GM12864 (cell line): ENCODE measurements around the gene GPANK1.

Source experiments
- DNase-seq: peaks from one replicate; pipeline ENCODE4 v3.0.0-alpha.2; 2011; ENCODE audit warnings: low read depth
- H3K4me3 ChIP-seq: 2 replicates; pipeline ENCODE4 v1.5.1; 2011; ENCODE audit warnings: mild to moderate bottlenecking, low read depth, low read length, control low read depth
- CTCF ChIP-seq: IDR thresholded peaks from 2 replicates; pipeline ENCODE4 v1.5.1; 2011; ENCODE audit warnings: low read depth, mild to moderate bottlenecking, moderate library complexity, low read length, control low read depth, inconsistent platforms; ENCODE audit errors: missing control alignments

The GPANK1 gene

GRCh38 chr6:31640612-31641011, 24.2 kb downstream of the GPANK1 start:
- H3K4me3 ChIP-seq: no peak overlapping the region
- no peak for DNase-seq
- no peak for TF ChIP-seq CTCF

- no peak for DNase-seq
- no peak overlapping the region for H3K4me3 ChIP-seq
- no peak for TF ChIP-seq CTCF
These were observed 25.3 kb downstream of the GPANK1 start for GRCh38 chr6:31639449-31639861.

GRCh38 chr6:31639043-31639442, 25.8 kb downstream of the GPANK1 start:
- DNase-seq: no peak
- no peak overlapping the region for H3K4me3 ChIP-seq
- TF ChIP-seq CTCF: no peak

- TF ChIP-seq CTCF: no peak
- H3K4me3 ChIP-seq: no peak overlapping the region
- DNase-seq: no peak
These were observed 27.9 kb downstream of the GPANK1 start for GRCh38 chr6:31636698-31637596.

GRCh38 chr6:31634969-31635575, 29.7 kb downstream of the GPANK1 start:
- no peak overlapping the region for H3K4me3 ChIP-seq
- no peak for TF ChIP-seq CTCF
- DNase-seq: no peak

- no peak overlapping the region for H3K4me3 ChIP-seq
- TF ChIP-seq CTCF: no peak
- no peak for DNase-seq
These were observed 30.7 kb downstream of the GPANK1 start for GRCh38 chr6:31634131-31634530.
